B cell (primary cell): ENCODE results near the gene RAB30. TPM values are rescaled to one million over a fixed set of nuclear protein-coding genes. Genes with fewer than 3 reads are reported as not detected.
A peak's percentile ranks its signal among the peaks of the same experiment; 100 is the strongest.

ENCODE experiments used
- ATAC-seq: fragments of 200-7000 bp; cut with Tn5 transposase; one replicate; pipeline ENCODE4 v1.10.0; 2021; ENCODE audit warnings: low read depth, mild to moderate bottlenecking, moderate number of reproducible peaks, moderate library complexity
- CTCF ChIA-PET: fragments of 350-600 bp; sonication (Branson Sonifier 250); formaldehyde crosslinking; loops from one replicate; lab custom pipeline; 2021; ENCODE audit warnings: antibody characterized with exemption, inconsistent platforms; lab: Charles Lee
- POLR2A ChIA-PET: fragments of 350-600 bp; sonication (Branson Sonifier 250); formaldehyde crosslinking; loops from one replicate; lab custom pipeline; 2021; ENCODE audit warnings: antibody characterized with exemption; lab: Charles Lee
- DNase-seq: peaks from one replicate; pipeline ENCODE4 v3.0.0; 2013
- H2AFZ ChIP-seq: 2 replicates; pipeline ENCODE4 v1.6.1; 2012; ENCODE audit warnings: mild to moderate bottlenecking, low read depth, low read length; ENCODE audit not compliant: insufficient read depth, poor library complexity, severe bottlenecking
- H3K27ac ChIP-seq, 2 donors: 1 replicate in 1 of 2; 2 replicates in 1 of 2; pipeline ENCODE4 v1.5.1; 2012 to 2013; ENCODE audit warnings: low read length in 2 of 2, mild to moderate bottlenecking in 2 of 2, moderate library complexity in 1 of 2
- H3K27me3 ChIP-seq, 4 experiments: fragments of 200-600 bp in 1 of 4; sonication (generic) in 1 of 4; replicated peaks in 1 of 4; 1 replicate in 2 of 4; 2 replicates in 2 of 4; pipeline versions ENCODE4 v1.6.1 to v1.7.0; 2013 to 2016; ENCODE audit warnings: low read length in 3 of 4, mild to moderate bottlenecking in 2 of 4, mixed read lengths in 1 of 4, moderate library complexity in 1 of 4; ENCODE audit not compliant: insufficient read depth in 4 of 4, control insufficient read depth in 3 of 4; ENCODE audit errors: control extremely low read depth in 1 of 4
- H3K36me3 ChIP-seq, 2 experiments: replicated peaks in 1 of 2; 1 replicate in 1 of 2; 2 replicates in 1 of 2; pipeline versions ENCODE4 v1.6.1 to v1.7.1; 2013; ENCODE audit warnings: low read length in 1 of 2; ENCODE audit not compliant: insufficient read depth in 2 of 2, control insufficient read depth in 1 of 2; ENCODE audit errors: control extremely low read depth in 1 of 2, extremely low read depth in 1 of 2
- H3K4me1 ChIP-seq, 2 donors: fragments of 200-600 bp in 1 of 2; sonication (generic) in 1 of 2; 1 replicate in 1 of 2; 2 replicates in 1 of 2; pipeline versions ENCODE4 v1.5.1 to v1.6.1; 2013 to 2017; ENCODE audit warnings: low read length in 2 of 2; ENCODE audit not compliant: control insufficient read depth in 2 of 2, insufficient read depth in 2 of 2
- H3K4me2 ChIP-seq: replicated peaks from 2 replicates; pipeline ENCODE3; 2012; ENCODE audit warnings: mild to moderate bottlenecking, low read depth, low read length; ENCODE audit not compliant: poor library complexity, severe bottlenecking
- H3K4me3 ChIP-seq, 5 experiments: fragments of 200-600 bp in 1 of 5; sonication (generic) in 1 of 5; 1 replicate in 3 of 5; 2 replicates in 2 of 5; pipeline versions ENCODE4 v1.5.1 to v1.7.0; 2011 to 2016; ENCODE audit warnings: low read length in 4 of 5, mild to moderate bottlenecking in 4 of 5, low read depth in 2 of 5, control low read depth in 1 of 5, moderate library complexity in 1 of 5; ENCODE audit not compliant: insufficient read depth in 1 of 5; ENCODE audit errors: control extremely low read depth in 1 of 5, extremely low read depth in 1 of 5
- H3K79me2 ChIP-seq: fragments of 200-600 bp; sonication (generic); one replicate; pipeline ENCODE4 v1.6.0; 2016; ENCODE audit warnings: low read length; ENCODE audit not compliant: control insufficient read depth, insufficient read depth
- H3K9ac ChIP-seq: fragments of 200-600 bp; sonication (generic); 2 replicates; pipeline ENCODE4 v1.6.1; 2017; ENCODE audit warnings: mild to moderate bottlenecking, low read length, moderate library complexity
- H3K9me3 ChIP-seq, 3 donors: one replicate each; pipeline versions ENCODE4 v1.6.1 to v1.7.1; 2013; ENCODE audit warnings: low read length in 2 of 3; ENCODE audit not compliant: control insufficient read depth in 2 of 3, insufficient read depth in 1 of 3; ENCODE audit errors: control extremely low read depth in 1 of 3
- H4K20me1 ChIP-seq: 2 replicates; pipeline ENCODE4 v1.6.0; 2012; ENCODE audit warnings: mild to moderate bottlenecking, low read length; ENCODE audit not compliant: insufficient read depth, control insufficient read depth, poor library complexity, severe bottlenecking
- H3K27ac Mint-ChIP-seq: one replicate; pipeline ENCODE4 v1.8.0; 2021; ENCODE audit warnings: mixed read lengths
- H3K27me3 Mint-ChIP-seq: one replicate; pipeline ENCODE4 v1.8.0; 2021; ENCODE audit warnings: mixed read lengths
- H3K4me1 Mint-ChIP-seq: one replicate; pipeline ENCODE4 v1.8.0; 2021; ENCODE audit warnings: mixed read lengths
- H3K4me3 Mint-ChIP-seq: one replicate; pipeline ENCODE4 v1.8.0; 2021; ENCODE audit warnings: mixed read lengths
- H3K9me3 Mint-ChIP-seq: one replicate; pipeline ENCODE4 v1.8.0; 2022; ENCODE audit warnings: mixed read lengths; ENCODE audit not compliant: insufficient read depth
- EZH2 ChIP-seq: IDR thresholded peaks from 2 replicates; pipeline ENCODE4 v1.6.1; 2012; ENCODE audit warnings: borderline replicate concordance, low read depth, mild to moderate bottlenecking, moderate library complexity, low read length; ENCODE audit not compliant: insufficient read depth, poor library complexity, severe bottlenecking
- WGBS: methylation state at CpG from one replicate; pipeline ENCODE4 v1.1.5; 2013; ENCODE audit warnings: missing lambda C conversion rate; ENCODE audit not compliant: insufficient coverage; 5-methylcytosine and 5-hydroxymethylcytosine counted together
- intact Hi-C: fragments of 100-400 bp; cut with micrococcal nuclease; formaldehyde crosslinking; loops from one replicate; pipeline ENCODE4 v1.10.0; 2022
- polyA plus RNA-seq: library from polyadenylated mRNA; depleted of rRNA; stranded (reverse); fragments of >200 nt; gene quantifications from 2 replicates; pipeline ENCODE4 v1.2.3, GENCODE V29; 2012
- total RNA-seq, 2 donors: library from RNA; stranded (reverse); fragments of 120-200 nt in 1 of 2; gene quantifications; 1 replicate in 1 of 2; 2 replicates in 1 of 2; pipeline versions ENCODE4 v1.2.3 to v1.2.4, GENCODE V29; 2013 to 2022
- TF ChIP-seq, protein P1 (sequence below): fragments of 200-600 bp; IDR thresholded peaks from one replicate; pipeline ENCODE4 v1.8.0; 2022; ENCODE audit warnings: antibody characterized with exemption, mild to moderate bottlenecking

Gene RAB30
- total and polyA plus RNA-seq, 2 donors (not counting 1 experiment from before 2014, with no cell fraction given) = 26.6 to 214 TPM

DNA sequence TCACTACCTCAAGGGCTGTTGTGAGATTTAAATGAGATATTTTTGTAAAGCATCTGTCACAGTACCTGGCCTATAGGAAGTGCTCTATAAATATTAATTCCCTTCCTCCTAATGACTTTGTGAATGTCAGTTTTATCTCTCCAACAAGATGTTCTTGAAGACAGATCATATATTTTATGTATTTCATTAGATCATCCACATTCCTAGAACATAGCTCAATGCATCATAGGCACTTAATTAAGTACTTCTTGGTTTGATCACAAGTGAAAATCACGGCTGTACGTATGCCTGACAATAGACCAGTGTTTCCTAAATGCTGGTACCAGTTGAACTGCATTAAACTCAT lies 49.9 kb downstream of the RAB30 start:
- Histone ChIP-seq H3K27me3 (no peaks in the 10 kb centered on the region), H3K9ac (no peak overlapping the region), H4K20me1 (peaks cover 90% of the 10 kb centered on the region), H3K27ac (no peak overlapping the region), H3K4me2 (no peak overlapping the region), H3K4me3 (no peak overlapping the region), H3K4me1 (peaks cover 42 to 52% of the 10 kb centered on the region in 2 donors), H2AFZ (no peak overlapping the region), H3K9me3 (peaks cover 0 to 13% (median 0%) of the 10 kb centered on the region in 3 donors), H3K36me3 (peaks cover 0 to 24% of the 10 kb centered on the region in 2 experiments), H3K79me2 (peaks cover 99% of the 10 kb centered on the region)
- H3K4me1 Mint-ChIP-seq = peaks cover 66% of the 10 kb centered on the region
- WGBS = no CpG with 5 or more reads among the region's 2 CpGs
- intact Hi-C loops = no loop called here
- H3K9me3 Mint-ChIP-seq = peaks cover 2% of the 10 kb centered on the region
- no peak overlapping the region for H3K27ac Mint-ChIP-seq
- TF ChIP-seq, protein P1, sequence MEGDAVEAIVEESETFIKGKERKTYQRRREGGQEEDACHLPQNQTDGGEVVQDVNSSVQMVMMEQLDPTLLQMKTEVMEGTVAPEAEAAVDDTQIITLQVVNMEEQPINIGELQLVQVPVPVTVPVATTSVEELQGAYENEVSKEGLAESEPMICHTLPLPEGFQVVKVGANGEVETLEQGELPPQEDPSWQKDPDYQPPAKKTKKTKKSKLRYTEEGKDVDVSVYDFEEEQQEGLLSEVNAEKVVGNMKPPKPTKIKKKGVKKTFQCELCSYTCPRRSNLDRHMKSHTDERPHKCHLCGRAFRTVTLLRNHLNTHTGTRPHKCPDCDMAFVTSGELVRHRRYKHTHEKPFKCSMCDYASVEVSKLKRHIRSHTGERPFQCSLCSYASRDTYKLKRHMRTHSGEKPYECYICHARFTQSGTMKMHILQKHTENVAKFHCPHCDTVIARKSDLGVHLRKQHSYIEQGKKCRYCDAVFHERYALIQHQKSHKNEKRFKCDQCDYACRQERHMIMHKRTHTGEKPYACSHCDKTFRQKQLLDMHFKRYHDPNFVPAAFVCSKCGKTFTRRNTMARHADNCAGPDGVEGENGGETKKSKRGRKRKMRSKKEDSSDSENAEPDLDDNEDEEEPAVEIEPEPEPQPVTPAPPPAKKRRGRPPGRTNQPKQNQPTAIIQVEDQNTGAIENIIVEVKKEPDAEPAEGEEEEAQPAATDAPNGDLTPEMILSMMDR = no peak
- TF ChIP-seq EZH2 = no peak
- POLR2A ChIA-PET = interaction anchor here (0.6 kb wide), 1 partner anchor 138 kb away, joined by 7 read pairs; no protein-coding TSS in a partner anchor
- H3K4me3 Mint-ChIP-seq = no peak overlapping the region
- DNase-seq (no peak), ATAC-seq (no peak)
- CTCF ChIA-PET = interaction anchor here (1.0 to 1.5 kb wide), 2 partner anchors 8 to 15 kb away, joined by 3 read pairs; no protein-coding TSS in a partner anchor
- H3K27me3 Mint-ChIP-seq = no peaks in the 10 kb centered on the region

DNA sequence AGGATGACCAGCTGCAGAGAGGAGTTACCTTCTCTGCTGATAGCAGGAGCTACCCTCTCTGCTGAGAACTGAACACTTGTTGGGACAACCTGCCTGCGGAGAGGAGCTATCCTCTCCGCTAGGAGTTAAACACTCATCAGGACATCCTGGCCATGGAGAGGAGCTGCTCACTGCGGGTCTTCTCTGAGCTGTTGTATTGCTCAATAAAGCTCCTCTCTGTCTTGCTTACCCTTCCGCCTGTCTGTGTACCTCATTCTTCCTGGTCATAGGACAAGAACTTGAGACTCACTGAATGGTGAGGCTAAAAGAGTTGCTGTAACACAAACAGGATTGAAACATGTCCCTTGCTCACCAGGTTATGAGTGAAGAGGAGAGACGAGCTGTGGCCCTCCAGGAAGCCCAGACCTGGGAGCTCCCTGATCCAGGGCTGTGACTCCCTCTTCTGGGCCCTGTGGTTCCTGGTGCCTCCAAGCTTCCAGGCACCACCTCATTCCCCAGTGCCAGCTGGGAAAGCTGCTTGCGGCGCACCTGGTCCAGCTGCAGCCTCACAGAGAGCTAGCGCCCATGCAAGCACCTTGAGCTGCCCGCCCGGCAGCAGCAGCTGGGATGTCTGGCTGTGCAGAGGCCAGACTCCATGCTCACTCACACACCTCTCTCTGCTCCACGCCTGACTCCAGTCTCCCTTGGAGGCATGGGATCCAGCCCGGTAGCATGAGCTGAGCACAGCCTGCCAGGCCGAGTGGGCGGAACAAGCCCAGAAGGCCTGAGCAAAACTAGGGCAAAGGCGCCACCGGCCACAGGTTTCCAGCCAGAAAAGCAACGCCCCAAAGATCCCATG lies 50.5 kb downstream of the RAB30 start:
- H4K20me1 ChIP-seq = peaks cover 88% of the 10 kb centered on the region
- POLR2A ChIA-PET = no interaction called here

More for the DNA sequence above, 50.5 kb downstream of the RAB30 start:
- Mint-ChIP-seq H3K27ac (peak overlapping the region; percentile 12), H3K4me1 (peaks cover 66% of the 10 kb centered on the region), H3K9me3 (peaks cover 2% of the 10 kb centered on the region), H3K27me3 (no peaks in the 10 kb centered on the region), H3K4me3 (no peak overlapping the region)
- TF ChIP-seq, protein P1 = no peak
- TF ChIP-seq EZH2 = no peak
- peak overlapping the region in 1 of 2 donors; percentile 28 for H3K27ac ChIP-seq
- ATAC-seq (no peak), DNase-seq (no peak)
- peaks cover 2 to 20% of the 10 kb centered on the region in 2 experiments for H3K36me3 ChIP-seq
- over 99% methylated on average over 15 of the region's 17 CpGs for WGBS
- H3K9ac ChIP-seq = no peak overlapping the region
- peaks cover 38 to 52% of the 10 kb centered on the region in 2 donors for H3K4me1 ChIP-seq
- peaks cover 98% of the 10 kb centered on the region for H3K79me2 ChIP-seq
- no peak overlapping the region for H3K4me3 ChIP-seq
- H3K9me3 ChIP-seq = peaks cover 0 to 13% (median 0%) of the 10 kb centered on the region in 3 donors
- no peaks in the 10 kb centered on the region for H3K27me3 ChIP-seq
- no peak overlapping the region for H2AFZ ChIP-seq
- H3K4me2 ChIP-seq = no peak overlapping the region
- CTCF ChIA-PET = interaction anchor here (0.7 to 2.5 kb wide), 5 partner anchors 9 to 154 kb away, joined by 3 to 7 read pairs (median 3); no protein-coding TSS in a partner anchor
- intact Hi-C loops = no loop called here
